Skeletal muscle cell (primary cell): Measurements from ENCODE around the gene COL4A3.

Experiments used
- DNase-seq: peaks from one replicate; pipeline ENCODE4 v3.0.0-alpha.2; 2010; ENCODE audit warnings: low read depth
- H3K4me3 ChIP-seq: 2 replicates; pipeline ENCODE4 v1.5.1; 2011; ENCODE audit warnings: low read depth, mild to moderate bottlenecking, control low read depth, low read length, moderate library complexity

COL4A3 gene

GRCh38 chr2:227257820-227258219 is 93.4 kb downstream of the COL4A3 start:
- no peak for DNase-seq

GRCh38 chr2:227260041-227260440 is 95.6 kb downstream of the COL4A3 start:
- no peak overlapping the region for H3K4me3 ChIP-seq
- DNase-seq, result no peak

More at GRCh38 chr2:227257820-227258219, 93.4 kb downstream of the COL4A3 start:
- no peak overlapping the region for H3K4me3 ChIP-seq

GRCh38 chr2:227267410-227268115 is 103.1 kb downstream of the COL4A3 start:
- DNase-seq, result peak; percentile 1
- H3K4me3 ChIP-seq, result no peak overlapping the region

- DNase-seq, result no peak
Observed at GRCh38 chr2:227280895-227281294, 116.5 kb downstream of the COL4A3 start.

DNA sequence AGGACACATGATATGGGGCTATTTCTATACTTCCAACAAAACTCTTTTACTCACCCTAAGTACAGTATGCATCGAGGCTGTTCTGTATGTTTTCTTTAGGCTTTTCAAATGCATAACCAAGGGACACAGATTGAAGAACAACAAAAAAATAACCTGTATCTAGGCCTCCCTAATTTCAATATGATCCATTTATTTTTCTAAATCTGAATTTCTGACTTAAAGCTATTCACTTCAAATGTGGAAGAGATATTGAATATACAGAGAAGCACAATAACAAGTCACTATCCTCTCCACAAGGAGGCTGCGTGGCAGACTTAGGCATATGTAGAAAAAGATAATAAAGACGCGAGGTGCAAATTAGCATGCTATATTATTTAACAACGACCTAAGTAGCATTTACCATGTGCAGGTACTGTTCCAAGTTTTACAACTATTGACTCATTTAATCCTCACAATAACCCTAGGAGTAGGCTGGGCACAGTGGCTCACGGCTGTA is 121.4 kb downstream of the COL4A3 start:
- DNase-seq, result no peak
- no peak overlapping the region for H3K4me3 ChIP-seq

More at GRCh38 chr2:227280895-227281294, 116.5 kb downstream of the COL4A3 start:
- H3K4me3 ChIP-seq, result no peak overlapping the region

DNA sequence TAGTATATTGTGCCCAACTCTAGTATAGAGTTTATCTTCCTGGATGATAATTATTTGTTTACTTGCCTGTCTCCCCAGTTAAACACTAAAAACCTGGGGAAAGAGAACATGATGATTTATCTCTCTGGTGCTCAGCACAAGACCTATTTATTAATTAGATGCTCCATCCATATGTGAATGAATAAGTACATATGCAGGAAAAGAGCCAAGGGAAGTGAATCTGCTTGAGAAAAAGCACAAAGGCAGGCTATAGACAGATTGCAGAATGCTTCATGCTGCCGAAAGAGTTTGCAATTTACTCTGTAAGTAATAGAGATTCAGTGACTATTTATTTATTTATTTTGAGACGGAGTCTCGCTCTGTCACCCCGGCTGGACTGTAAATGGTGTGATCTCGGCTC is 123.3 kb downstream of the COL4A3 start:
- no peak overlapping the region for H3K4me3 ChIP-seq
- no peak for DNase-seq

DNA sequence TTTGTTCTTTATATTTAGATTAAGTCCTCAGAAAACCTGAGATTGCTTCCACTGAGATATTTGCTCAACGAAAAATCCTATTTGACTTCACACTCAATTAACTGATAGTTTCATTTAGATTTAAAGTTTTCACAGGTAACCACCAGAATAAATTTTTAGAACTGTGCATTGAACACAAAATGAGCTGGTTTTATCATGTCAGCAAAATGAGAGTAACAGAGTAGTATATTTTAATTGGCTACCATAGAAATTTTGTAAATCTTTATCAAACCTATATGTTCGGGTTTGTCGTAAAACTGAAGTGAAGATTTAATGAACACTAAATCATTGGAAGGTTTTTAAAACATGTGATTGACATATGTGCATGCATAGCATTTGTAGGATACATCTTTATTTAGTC is 127.9 kb downstream of the COL4A3 start:
- H3K4me3 ChIP-seq, result no peak overlapping the region
- DNase-seq, result no peak

- no peak overlapping the region for H3K4me3 ChIP-seq
- no peak for DNase-seq
Observed at GRCh38 chr2:227293531-227293930, 129.1 kb downstream of the COL4A3 start.

DNA sequence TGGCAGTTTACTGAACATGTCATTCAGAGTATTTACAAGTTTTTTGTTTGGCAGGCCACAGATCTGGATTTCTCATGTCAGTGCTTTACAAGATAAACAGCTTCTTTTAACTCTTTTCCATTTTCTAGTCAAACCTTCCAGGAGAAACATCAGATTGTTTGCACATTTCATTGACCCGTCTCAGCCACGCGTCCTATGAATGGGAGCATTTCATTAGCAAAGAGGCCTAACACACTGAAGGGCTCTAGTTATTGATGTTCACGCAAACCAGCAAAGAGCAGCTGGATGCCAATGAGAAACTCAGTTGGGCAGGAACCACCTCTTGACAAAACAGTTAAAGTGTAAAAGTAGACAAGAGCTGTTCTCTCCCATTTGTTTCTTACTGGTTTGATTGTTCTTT is 131.4 kb downstream of the COL4A3 start:
- H3K4me3 ChIP-seq, result no peak overlapping the region
- DNase-seq, result no peak

GRCh38 chr2:227296671-227297405 is 132.4 kb downstream of the COL4A3 start:
- no peak for DNase-seq
- H3K4me3 ChIP-seq, result no peak overlapping the region

DNA sequence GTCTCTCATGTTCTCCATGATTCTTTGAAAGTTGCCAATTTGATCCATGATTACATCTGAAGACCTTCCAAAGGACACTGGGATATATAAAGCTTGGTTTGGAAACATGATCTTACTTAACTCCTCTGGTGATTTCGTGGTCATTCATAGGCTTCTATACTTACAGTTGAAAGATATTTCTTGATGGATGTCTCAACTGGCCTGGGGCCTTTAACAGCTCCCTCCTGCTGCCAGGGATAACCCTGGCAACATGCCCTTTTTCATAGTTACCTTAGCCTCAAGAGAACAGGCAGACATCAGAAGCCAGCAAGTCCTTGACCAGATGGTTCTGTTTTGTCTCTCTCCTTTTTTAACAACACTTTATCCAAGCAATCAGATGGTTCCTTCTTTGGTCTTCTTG is 137.1 kb downstream of the COL4A3 start:
- no peak overlapping the region for H3K4me3 ChIP-seq
- no peak for DNase-seq

GRCh38 chr2:227308784-227309183 is 144.4 kb downstream of the COL4A3 start:
- no peak for DNase-seq
- H3K4me3 ChIP-seq, result no peak overlapping the region

- no peak for DNase-seq
- H3K4me3 ChIP-seq, result no peak overlapping the region
Observed at GRCh38 chr2:227310756-227311110, 146.3 kb downstream of the COL4A3 start.

DNA sequence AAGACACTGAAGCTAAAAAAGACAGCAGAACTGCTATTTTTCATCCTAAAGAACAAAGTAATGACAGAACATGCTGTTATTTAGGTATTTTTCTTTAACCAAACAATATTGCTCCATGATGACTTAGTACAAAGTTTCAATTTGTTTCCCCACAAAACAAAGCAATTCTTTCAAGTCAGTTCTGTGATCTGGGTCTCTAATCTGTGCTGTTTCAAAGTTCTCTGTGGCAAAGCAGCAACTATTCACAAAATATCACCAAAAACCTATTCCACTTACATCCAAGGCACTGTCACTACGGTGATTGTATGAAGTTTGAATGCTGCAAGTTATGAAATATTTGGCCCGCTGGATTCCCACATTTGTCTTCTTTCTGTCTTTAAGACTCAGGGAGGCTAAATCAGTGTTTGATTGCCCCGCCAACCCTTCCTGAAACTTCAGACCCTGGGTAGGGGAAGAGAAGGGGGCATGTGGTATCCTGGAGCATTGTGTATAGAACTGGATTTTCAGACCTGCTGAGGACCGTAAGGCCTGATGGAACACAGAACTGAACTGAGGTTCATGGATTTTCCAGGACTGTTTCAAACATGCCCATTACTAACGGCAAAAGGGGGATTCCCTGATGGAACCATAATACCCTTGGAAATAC is 147.6 kb downstream of the COL4A3 start:
- no peak overlapping the region for H3K4me3 ChIP-seq
- no peak for DNase-seq

DNA sequence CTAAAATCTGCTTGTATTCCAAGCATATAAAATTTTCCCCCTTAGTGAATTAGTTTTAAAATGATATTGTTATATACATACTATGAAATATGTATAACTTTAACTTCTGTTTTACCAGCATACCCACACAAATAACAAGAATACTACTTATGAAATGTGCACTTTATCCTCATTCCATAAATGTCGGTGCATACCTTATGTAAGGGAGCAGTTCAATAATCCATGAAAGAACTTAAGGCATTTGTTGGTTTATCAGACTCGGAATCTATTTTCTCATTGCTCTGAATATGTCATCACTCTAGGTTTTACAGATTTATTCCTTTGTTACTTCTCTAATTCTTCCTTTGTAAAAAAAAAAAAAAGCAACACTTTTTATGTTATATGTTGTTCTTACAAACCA is 148.2 kb downstream of the COL4A3 start:
- DNase-seq, result no peak
- H3K4me3 ChIP-seq, result no peak overlapping the region

DNA sequence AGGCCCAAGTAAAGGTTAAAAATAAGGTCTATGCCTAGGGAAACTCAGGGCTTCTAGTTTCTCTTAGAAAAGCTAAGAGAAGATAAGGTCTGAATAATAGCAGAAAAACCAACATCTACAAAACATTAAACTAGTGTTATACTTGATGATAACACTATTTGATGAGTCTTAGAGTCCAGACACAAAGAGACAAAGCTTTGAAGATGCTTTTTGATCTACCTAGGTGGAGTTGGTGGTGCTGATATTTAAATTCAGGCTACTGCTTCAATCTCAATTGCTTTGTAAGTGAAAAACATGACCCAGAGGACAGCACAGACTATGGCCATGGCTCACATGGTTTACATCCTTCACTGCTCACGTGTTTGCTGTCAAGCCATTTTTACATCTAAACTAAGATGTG is 148.9 kb downstream of the COL4A3 start:
- no peak for DNase-seq
- H3K4me3 ChIP-seq, result no peak overlapping the region

DNA sequence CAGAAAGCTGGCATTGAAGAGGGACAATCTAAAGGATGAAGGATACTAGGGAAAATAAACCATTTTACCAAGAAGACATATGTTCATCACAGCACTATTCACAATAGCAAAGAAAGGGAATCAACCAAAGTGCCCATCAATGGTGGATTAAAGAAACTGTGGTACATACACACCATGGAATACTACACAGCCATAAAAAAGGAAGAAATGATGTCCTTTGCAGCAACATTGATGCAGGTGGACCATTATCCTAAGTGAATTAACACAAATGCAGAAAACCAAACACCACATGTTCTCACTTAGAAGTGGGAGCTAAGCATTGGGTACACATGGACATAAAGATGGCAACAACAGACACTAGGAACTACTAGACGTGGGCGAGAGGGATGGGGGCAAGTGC is 153.4 kb downstream of the COL4A3 start:
- no peak for DNase-seq
- H3K4me3 ChIP-seq, result no peak overlapping the region

DNA sequence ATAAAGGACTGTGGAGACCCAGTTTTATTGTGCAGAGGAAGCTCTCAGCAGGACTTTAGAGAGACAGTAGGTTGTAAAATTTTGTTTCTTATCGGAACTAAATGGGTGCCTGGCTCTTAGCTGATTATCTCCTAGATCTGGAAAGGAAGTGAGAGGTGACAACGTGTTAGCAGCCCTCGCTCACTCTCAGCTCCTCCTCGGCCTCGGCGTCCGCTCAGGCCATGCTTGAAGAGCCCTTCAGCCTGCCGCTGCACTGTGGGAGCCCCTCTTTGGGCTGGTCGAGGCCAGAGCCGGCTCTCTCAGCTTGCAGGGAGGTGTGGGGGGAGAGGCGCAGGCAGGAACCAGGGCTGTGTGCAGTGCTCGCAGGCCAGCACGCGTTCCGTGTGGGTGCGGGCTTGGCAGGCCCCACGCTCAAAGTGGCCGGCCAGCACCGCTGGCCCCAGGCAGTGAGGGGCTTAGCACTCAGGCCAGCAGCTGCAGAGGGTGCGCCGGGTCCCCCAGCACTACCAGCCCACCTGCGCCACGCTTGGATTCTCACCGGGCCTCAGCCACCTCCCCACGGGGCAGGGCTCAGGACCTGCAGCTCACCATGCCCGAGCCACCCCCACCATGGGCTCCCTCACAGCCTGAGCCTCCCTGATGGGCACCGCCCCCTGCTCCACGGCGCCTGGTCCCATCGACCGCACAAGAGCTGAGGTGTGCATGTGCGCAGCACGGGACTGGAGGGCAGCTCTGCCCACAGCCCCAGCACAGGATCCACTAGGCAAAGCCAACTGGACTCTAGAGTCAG is 156.1 kb downstream of the COL4A3 start:
- H3K4me3 ChIP-seq, result no peak overlapping the region
- no peak for DNase-seq

DNA sequence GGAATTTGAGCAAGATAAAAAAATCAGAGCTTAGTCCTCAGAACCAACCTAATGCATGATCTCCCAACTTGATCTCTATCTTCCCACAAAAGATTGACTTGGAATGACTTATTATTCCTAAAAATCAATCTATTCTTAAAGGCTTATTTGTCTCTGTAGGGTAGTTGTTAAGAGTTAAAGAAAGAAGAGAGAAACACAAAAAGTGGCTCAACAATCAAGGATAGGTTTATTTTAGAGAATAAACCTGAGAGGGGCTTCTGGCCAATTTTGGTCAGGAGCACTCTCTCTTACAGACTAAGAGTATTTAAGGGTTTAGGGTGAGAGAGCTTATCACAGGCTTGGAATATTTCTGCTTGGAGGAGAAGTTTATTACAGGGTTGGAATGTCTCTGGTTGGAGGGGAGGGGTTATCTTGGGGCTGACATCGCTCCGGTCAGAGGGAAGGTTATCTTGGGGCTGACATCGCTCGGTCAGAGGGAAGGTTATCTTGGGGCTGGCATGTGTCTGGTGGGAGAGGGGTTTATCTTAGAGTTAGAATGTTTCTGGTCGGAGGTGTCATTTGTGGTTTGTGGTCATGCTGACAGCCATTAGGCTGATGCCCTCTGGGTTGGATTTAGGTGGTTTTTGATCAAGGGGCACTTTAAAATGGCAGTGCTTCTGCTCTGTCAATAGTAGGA is 158.2 kb downstream of the COL4A3 start:
- no peak overlapping the region for H3K4me3 ChIP-seq
- DNase-seq, result no peak
